HG03432 (cell line): ENCODE results near the gene PPP2R2D.
"Not testable (repeated sequence)": the region's sequence is repeated elsewhere in the genome, so short reads cannot be mapped to it uniquely, and the experiment has no call there.

Source experiments
- ATAC-seq: cut with Tn5 transposase; IDR thresholded peaks from one replicate; pipeline ENCODE4 v1.9.1; 2021; ENCODE audit warnings: mild to moderate bottlenecking, moderate library complexity; ENCODE audit not compliant: unreplicated experiment

Gene PPP2R2D

GRCh38 chr10:131866673-131867072, 34.1 kb upstream of the PPP2R2D start:
- no peak for ATAC-seq

DNA sequence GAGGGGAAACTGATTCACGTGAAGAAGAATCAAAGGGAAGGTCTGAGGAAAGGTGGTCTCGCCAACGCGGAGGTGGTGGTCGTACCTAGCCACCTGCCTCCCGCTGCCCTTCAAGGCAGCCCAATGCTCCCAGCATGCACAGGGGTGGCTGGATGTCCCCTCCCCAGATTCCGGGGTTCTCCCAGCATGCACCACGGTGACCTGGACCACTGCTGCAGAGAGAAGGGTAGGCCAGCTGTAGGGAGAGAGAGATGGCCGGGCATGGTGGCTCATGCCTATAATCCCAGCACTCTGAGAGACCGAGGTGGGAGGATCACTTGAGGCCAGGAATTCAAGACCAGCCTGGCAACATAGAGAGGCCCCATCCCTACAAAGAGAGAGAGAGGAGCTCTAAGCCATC, 32.4 kb upstream of the PPP2R2D start:
- ATAC-seq = no peak

GRCh38 chr10:131869344-131869743, 31.5 kb upstream of the PPP2R2D start:
- ATAC-seq = no peak

DNA sequence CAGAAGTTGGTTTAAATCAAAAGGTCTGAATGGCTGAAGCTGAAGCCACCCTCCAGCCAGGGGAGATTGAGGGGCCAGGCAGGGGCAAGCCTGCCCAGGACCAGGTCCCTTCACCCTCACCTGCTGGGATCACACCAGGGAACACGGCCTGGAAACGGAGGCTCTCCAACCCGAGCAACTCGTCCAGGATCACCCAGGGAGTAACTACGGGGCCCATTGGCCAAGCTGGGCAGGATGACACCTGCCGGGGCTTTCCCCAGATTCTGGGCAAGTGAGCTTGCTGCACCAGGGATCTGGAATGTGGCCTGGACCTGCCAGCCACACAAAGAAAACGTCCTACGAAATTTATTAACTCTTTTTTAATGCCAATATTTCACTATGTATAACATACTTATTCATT, 30.4 kb upstream of the PPP2R2D start:
- no peak for ATAC-seq

DNA sequence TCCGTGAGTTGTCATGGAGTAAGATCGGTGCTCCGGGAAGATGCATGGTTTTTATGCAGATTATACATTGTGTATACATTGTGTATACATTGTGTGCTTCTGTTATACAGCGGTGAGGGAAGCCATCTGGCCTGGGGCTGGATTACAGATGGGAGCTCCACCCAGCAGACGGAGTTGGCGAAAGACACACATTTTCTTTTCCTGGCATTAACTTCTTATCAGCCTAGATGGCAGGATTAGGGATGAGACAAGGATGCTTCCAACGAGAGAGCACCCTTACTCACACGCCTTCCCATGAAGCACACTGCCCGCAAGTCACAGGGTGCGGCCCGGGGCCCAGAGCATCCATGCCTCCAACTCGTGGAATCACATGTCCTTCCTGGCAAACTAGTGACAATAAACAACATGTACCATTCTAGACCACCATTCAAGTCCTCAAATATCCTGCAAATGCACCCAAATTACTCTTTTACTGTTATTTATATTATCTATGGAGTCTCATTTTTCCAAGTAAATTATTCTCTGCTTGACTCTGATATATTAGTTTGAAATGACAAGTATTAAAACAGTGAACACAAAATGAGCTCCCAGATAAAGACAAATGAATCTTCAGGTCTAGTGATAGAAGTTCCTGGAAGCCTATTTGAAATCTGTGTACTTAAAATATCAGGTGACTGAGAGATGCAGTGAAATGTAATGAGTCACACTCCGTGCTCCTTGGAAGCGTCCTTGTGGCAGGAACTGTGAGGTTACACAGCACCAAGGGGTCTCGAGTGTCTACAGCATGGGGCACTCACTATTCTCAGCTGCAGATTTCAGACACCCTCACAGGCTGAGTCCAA, 29.8 kb upstream of the PPP2R2D start:
- ATAC-seq = no peak

DNA sequence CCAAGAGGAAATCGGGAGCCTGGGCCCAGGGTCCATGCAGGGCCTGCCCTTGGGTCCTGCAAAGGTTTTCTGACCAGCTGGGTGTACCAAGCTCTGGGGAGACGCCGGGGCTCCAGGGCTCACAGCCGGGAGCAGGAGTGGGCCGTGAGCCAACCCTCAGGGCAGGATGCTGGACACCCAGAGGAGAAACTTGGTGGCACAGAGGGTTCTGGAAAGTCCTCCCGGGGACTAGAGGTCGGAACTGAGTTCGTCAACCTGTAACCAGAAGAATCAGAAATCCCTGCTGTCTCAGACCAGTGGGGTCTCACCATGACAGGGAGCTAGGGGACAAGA, 29.2 kb upstream of the PPP2R2D start:
- ATAC-seq = no peak

DNA sequence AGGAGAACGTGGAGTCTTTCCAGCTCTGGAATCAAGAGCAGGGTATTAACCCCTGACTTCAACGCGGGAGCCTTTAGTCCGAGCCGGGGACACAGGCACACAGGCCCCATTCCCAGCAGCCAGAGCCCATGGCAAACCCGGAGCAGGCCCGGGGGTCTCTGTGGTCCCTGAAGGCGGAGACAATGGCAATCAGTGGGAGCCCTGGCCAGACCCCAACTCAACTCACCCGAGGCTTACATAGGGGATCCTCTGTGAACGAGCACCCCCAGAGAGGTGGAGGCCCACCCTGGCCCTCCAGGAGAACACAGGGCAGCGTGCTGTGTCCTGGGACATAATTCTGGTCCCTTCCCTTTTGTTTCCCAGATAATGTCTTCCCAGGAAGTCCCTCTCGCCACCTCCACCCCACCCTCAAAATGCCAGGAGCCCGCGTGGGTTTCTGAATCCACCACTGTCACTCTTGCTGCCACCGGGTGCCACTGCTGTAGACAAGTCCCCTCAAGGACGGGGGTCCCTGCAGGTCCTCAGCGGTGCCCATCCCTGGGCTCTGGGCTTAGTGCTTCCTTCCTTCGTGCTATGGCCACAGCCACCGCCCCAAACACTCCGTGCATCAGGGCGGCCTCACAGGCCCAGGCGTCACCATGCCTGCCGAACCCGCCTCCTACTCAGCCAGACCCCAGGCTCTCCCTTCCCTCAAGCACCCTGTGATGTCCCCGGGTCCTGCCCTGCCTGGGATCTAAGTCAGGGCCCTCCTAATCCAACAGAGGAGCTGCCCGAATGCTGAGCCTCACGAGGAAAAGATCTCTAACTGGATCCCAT, 28.6 kb upstream of the PPP2R2D start:
- no peak for ATAC-seq

GRCh38 chr10:131872827-131873375, 27.9 kb upstream of the PPP2R2D start:
- no peak for ATAC-seq

DNA sequence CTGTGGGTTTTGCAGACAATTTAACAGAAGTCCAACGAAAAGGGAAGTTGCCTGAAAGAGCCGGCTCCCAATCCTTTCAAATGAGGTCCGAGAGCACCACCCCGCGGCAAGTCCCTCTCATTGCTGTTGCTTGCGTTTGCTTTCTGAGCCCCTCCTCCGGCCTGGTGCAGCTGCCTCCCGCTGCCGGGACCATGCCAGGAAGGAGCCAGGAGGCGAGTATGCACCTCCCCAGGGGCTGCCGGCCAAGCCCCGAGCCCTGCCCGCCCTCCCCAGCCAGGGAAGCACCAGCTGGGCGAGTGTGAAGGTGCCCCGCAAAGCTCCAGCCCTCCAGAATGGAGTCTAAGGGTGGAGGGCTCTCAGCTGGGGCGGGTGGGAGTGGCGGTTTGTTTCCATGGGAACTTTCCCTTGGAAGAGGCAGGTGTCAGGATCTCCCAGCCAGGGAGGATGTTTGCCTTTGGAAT, 25.8 kb upstream of the PPP2R2D start:
- peak; percentile 95 for ATAC-seq

DNA sequence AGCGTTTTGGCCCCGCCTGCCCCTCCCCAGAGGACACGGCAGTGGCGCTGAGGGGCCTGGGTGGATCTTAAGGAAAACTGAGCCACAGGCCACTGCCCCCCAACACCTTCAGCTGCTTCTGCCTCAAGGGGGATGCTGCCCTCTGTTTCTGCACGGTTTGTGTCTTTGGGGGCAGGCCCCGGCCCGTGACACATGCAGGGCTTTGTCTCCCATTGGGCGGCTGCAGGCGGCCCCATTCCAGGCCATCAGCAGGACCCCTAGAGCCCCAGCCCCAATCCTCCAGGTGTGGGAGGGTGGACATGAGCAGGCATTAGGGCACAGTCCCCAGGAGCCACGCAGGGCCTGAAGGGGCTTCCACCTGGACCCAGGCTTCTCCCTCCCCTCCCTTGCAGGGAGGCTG, 25.3 kb upstream of the PPP2R2D start:
- ATAC-seq = no peak

DNA sequence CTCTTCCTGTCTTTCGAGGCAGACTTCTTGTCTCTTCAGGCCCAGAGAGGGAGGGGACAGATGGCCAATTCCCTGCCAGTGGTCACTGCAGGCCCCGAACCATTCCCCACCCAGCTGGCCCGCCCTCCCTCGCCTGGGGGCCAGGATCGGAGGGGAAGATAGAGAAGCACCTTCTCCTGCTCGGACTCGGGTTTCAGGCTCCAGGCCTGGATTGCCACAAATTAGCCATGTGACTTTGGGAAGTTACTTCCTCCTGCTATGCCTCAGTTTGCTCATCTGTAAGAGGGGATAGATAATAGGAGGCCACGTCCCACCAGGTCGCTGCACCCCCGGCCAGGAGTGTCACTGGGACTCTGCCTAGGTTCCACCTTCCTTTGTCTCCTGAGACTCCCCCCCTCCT, 24.8 kb upstream of the PPP2R2D start:
- no peak for ATAC-seq

GRCh38 chr10:131876508-131876907, 24.3 kb upstream of the PPP2R2D start:
- no peak for ATAC-seq

DNA sequence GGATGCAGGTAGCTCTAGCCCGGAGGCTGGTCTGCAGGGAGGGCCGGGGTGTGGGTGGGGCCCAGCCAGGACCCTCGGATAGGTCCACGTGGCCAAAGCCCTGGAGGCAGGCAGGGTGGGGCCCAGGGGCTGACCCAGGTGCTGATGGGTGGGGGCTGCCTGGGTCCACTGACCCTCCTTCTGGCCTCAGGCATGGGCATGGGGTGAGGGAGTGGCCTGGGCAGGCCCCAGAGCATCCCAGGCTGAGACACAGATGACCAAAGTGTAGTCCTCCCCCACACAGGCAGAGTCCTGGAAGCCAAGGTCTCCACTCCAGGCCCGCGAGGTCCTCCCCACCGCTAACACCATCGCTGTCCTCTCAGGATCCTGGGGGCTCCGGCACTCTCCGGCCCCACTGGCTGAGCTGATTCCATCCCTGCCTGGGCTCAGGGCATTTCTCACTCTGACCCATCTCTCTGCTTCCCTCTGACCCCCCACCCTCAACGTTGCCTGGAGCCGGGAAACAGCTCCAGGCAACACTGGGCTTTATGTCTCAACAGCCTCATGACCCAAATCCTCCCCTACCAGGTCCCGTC, 20.7 kb upstream of the PPP2R2D start:
- no peak for ATAC-seq

DNA sequence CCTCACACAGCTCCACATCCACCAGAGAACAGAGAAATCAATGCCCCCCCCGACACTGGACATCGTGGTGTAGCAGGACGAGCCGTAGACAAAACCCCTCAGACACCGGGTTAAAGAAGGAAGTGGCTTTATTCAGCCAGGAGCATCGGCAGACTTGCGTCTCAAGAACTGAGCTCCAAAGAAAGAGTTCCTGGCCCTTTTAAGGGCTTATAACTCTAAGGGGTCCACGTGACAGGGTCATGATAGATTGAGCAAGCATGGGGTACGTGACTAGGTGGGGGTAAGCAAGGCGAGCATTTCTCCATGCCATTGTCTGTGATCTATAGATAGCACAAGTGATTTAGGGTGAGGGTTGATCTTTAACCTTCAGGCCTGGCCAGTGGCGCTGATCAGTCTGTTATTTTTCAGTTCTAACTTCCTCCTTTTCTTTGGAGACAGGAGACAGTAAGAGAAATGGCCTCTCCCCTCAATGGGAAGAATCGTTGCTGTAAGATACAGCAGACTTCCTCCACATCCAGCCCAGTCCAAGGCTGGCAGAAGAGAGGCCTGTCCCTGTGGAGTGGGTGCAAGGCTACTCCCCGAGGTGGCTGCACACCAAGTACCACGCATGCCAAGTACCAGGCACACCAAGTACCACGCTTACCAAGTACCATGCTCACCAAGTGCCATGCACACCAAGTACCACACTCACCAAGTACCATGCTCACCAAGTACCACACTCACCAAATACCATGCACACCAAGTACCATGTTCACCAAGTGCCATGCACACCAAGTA, 19.5 kb upstream of the PPP2R2D start:
- ATAC-seq = no peak

DNA sequence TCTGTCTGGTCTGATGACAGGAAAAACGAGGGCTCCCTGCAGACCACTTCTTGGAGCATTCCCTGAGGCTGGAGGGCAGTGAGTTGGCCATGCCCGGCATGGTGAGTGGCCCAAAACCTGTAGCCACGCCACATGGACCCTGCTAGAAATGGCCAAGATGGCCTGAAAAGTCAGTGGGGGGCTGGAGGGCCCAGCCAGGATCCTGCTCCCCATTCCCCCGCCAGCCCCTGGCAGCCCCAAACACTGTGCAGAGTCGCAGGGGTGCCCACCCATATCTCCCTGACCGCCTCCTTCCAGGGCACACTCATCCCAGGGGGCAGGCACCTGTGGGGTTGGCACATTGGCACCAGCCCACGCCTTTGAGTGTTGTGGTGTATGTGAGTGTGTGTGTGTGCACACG, 18.7 kb upstream of the PPP2R2D start:
- ATAC-seq = no peak

- ATAC-seq = no peak
Measured at GRCh38 chr10:131882590-131883451, 18.0 kb upstream of the PPP2R2D start.

- ATAC-seq = not testable (repeated sequence)
Measured at GRCh38 chr10:131883621-131884393, 17.0 kb upstream of the PPP2R2D start.

DNA sequence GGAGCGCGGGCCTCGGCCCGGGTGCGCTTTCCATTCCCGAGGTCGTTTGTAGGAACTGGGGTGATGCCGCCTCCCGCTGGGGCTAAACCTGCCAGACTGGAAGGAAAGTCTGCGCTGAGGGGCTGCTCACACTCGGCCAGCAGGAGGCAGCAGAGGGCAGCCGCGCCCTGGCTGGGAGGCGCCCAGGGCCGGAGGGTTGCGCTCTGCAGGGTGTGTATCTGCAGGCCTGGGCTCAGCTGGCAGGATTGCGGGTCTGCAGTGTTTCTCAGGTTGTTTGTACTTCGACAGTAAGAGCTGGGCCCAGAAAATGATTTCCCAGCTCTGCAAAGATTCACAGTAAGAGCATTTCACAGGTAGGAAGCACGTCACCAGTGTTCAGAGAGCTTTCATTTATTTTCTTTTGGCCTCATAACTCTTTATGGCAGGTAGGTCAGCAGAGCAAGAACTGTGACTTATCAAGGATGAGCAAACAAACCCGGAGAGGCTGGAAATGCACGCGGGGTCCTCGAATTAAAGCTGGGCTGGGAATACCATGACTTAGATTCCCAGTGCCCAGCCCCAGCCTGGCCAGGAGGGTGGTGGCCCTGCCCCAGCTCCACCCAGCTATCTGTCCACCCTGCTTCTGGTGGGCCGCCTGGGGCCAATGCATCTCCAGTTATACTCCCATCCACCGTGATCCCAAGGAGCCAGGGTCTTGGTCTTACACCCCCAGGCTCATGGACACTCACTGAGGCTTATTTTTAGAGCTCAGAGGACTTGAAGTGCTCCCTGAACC, 15.2 kb upstream of the PPP2R2D start:
- peak; percentile 100 for ATAC-seq
